ENCODE data around the gene SCAF11.

Gene SCAF11

DNA sequence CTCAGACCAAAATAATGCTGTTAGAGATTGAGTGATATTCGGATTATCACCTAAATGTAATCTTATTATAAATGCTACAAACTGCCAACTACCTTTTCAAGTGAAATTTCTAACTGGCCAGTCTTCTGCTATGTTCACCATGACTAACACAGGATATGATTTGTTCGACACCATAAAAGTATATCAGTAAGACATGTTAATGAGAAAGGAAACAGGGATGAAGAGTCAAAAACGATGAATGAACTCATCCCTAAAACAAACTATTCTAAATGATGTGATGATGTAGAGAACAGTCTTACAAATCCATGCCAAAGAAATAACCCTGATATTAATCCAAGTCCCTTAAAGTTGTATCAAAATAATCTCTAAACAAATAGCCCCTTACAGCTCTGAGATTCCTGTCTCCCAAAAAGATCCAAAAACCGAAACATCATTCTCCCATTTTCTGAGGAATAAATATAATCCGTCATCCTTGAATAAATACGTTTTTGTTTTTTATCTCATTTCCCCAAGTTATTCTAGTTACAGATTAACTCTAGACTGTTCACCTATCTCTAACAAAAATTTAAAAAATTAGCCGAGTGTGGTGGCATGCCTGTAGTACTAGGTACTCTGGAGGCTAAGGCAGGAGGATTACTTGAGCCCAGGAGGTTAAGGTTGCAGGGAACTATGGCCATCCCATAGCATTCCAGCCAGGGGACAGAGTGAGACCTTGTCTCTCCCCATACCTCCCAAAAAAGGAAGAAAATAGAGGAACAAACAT is 9.1 kb downstream of the SCAF11 start:
- no peak for DNase-seq

DNA sequence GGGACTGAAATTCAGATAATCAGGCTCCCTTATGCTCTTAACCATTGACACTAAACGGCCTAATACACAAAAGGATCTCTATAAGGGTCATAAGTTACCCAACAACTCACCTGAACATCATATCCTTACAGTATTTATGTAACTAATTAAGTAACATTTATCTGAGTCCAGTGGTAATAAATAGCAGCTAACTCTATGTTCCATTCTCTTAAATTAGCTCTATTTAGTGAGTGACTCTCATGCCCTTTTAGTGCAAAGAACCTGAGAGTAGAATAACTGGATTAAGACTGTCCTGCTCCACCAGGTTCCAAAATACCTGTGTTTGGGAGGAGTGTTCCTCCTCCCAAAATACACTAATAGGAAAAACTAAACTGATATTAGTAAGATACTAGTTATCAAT is 9.8 kb downstream of the SCAF11 start:
- DNase-seq, result no peak

- no peak for DNase-seq
Observed at GRCh38 chr12:45978108-45978507, 12.3 kb downstream of the SCAF11 start.

GRCh38 chr12:45977620-45978019 is 12.8 kb downstream of the SCAF11 start:
- DNase-seq, result no peak

DNA sequence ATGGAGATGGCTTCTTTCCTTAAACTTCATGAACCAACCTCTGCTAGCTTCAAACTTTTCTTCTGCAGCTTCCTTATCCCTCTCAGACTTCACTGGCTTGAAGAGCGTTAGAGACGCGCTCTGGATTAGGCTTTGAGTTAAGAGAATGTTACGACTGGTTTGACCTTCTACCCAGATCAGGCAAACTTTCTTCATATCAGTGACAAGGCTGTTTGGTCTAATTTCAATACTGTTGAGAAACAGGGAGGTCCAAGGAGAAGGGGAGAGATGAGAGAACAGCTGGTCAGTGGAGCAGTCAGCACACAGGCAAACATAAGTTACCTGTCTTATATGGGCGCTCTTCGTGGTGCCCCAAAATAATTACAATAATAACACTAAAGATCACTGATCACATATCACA is 14.9 kb downstream of the SCAF11 start:
- DNase-seq, result no peak

DNA sequence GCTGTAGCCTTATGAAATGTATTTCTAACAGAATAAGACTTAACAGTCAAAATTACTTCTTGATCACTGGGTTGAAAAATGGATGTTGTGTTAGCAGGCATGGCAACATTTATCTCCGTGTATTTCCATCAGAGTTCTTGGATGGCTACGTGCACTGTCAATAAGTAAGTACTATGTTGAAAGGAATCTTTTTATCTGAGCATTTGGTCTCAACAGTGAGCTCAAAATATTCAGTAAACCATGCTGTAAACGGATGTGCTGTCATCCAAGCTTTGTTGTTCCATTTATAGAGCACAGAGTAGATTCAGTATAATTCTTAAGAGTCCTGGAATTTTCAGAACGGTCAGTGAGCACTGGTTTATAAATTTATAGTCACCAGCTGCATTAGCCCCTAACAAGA is 15.5 kb downstream of the SCAF11 start:
- no peak for DNase-seq

DNA sequence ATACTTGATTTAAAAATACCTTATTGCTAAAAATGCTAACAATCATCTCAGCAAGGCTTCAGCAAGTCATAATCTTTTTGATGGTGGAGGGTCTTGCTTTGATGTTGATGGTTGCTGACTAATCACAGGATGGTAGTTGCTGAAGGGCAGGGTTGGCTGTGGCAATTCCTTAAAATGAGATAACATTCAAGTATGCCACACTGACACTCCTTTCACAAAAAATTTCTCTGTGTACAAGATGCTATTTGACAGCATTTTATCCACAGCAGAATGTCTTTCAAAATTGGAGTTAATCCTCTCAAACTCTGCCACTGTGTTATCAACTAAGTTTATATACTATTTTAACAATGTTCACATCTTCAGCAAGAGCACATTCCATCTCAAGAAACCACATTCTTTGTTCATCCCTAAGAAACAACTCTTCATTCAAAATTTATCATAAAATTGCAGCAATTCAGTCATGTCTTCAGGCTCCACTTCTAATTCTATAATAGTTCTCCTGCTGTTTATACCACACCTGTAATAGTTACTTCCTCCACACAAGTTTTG is 16.1 kb downstream of the SCAF11 start:
- DNase-seq, result no peak

DNA sequence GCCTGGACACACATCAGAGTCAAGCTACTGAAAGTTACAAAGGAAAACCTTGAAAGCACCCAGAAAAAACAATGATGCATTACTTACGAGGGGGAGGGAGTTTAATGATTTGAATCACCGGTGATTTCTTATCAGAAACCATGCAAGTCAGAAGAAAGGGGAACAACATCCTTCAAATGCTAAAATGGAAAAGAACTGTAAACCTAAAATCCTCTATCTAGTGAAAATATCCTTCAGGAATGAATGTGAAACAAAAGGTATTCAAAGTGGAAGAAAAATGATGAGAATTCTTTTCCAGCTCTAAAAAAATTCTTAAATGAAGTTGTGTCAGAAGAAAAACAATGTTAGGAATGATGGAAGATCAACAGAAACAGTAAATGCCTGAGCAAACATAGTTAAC is 16.8 kb downstream of the SCAF11 start:
- DNase-seq, result no peak

- no peak for DNase-seq
Observed at GRCh38 chr12:45970391-45970790, 20.0 kb downstream of the SCAF11 start.

GRCh38 chr12:45969084-45969483 is 21.3 kb downstream of the SCAF11 start:
- no peak for DNase-seq

DNA sequence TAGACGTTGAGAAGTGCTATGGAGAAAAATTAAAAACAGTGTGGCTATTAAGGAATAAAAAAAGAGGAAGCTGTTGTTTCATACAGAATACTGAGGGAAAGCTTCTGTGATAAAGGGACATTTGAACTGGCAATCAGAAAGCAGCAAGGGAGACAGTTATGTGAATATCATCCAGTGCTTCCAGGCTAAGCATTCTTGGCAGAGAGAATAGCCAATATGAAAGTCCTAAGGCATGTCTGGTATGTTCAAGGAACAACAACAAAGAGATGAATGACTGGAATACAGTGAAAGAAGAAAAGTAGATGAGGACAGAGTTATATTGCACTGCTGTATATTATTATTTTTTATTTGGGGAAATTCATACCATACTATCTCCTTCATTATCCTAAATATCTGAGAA is 23.9 kb downstream of the SCAF11 start:
- no peak for DNase-seq

DNA sequence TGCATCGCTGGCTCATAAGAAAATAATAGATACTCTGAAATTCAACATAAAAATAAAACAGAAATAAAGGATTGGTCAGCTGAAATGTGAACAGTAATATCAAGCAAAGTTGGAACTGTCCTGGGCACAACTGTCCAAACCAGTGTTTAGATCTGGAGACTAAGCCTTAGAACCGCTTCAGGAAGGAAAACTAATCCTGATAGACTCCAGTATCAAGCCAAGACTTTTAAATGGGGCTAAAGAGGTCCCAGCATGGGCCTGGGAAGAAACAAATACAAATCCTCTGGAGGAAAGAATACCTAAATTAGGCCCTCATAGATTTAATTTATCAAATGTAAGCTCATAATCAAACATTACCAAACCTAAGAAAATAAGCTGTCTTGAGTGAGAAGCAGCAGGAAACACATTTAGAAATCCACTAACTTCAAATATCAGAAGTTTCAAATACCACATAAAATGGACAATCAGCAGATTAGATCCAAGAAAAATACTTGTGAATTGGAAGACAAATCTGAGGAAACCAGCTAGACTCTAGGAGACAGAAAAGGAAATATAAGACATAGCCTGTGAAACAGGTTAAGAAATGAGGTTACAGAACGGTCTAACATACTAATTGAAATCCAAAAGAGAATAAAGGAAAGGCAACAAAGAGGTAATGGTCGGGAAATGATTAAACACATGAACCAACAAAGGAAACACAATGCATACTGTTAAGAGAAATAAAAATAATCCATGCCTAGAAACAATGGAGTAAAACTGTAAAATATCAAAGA is 27.6 kb downstream of the SCAF11 start:
- DNase-seq, result no peak

- no peak for DNase-seq
Observed at GRCh38 chr12:45959728-45960127, 30.6 kb downstream of the SCAF11 start.

DNA sequence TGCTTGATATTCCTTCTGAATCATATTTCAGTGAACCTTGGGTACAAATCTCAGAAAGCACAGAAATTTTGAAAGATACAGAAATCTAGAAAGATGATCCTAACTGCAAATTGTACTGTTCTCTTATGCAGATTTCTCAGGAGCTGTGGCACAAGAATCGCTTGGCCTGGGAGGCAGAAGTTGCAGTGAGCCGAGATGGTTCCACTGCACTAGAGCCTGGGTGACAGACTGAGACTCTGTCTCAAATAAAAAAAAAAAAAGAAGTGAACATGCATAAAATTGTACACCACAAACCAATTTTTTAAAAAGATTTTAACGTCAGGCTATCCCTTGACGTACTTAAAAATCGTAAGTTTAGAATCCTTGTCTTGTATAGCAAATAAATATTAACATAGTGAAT is 31.3 kb downstream of the SCAF11 start:
- no peak for DNase-seq

DNA sequence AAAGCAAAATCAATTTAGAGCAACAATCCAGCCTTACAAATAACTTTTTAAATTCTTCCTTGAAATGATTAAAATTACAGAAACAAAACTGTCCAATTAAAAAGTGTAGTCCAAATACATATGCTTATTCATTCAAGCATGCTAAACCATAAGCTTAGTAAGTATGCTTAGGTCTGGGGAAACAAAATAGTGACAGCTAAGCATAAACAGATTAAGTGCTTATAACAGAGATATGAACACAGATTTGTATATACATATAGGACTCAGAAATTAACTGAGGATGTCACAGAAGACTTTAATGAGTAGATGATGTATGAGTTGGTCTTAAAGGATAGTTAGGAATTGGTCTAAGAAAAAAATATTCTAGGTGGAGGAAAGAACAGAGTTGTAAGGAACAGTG is 41.8 kb downstream of the SCAF11 start:
- DNase-seq, result no peak

DNA sequence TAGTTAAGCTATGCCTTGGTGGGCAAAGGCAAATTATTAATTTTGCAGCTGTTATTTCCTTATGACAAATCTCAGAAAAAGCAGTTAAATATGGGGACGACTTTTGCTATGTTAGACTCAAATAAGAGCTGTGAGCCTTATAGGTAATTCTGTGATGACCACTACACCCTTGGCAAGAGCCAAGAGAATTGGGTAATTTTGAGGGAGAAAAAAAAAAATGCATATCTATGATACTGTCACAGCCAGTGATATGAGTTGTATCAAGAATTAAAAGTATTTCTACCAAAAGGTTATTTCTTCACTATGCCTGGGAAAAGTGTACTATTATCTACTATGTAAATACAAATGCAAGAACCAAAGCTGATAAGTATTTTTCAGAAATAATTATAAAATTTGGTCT is 43.9 kb downstream of the SCAF11 start:
- DNase-seq, result no peak

DNA sequence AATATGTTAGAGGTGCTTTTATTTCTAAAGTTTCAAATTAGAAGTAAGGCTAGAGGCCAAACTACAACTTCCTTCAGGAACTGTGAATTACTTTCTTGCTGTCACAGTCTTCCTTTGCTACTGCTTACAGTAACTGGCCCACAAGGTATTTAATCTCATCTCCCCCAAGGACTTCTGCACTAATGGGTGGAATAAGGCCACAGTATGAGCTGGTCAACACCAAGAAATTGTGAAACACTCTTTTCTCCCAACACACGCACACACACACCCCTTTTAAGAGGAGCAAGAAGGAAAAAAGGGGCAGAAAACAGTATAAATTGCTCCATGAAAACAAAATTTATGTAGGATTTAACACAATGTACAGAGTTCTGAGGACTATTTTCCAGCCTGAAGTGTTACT is 45.6 kb downstream of the SCAF11 start:
- DNase-seq, result no peak

DNA sequence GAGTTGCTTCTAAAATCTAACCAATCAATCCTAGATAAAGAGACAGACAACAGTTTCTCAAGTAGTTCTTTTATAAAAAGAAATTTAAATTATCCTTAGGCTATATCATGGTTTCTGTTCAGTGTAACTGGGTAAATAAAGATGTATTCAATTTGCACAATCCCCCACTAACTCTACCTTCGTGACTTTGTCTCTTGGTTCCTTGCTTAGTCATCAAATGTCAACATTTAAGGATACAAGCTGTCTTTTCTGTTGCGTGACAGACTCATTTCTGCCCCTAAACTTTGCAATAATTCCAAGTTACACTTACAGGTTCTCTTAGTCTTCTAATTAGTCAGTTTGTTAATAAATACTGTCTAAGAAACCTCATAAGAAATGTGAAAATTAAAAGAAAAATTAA is 50.6 kb downstream of the SCAF11 start:
- no peak for DNase-seq

DNA sequence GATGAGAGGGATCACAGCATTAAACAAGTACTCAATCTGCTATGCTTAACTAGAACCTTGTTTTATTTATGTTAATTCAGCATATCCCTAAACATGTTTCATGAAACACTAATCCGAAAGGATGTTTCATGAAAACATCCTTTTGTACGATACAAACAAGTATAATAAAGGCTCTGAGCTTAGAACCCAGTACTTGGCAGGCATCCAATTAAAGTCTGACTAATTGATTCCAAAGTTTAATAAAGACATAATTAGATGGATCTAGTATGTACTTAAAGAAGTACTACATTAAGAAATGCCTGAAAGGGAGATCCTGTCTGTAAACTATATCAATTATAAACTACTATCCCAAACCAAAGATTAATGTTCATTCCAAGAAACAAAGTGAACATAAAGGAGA is 51.8 kb downstream of the SCAF11 start:
- no peak for DNase-seq

GRCh38 chr12:45934956-45935355 is 55.4 kb downstream of the SCAF11 start:
- no peak for DNase-seq

- no peak for DNase-seq
Observed at GRCh38 chr12:45933504-45933903, 56.9 kb downstream of the SCAF11 start.

- no peak for DNase-seq
Observed at GRCh38 chr12:45930369-45930768, 60.0 kb downstream of the SCAF11 start.

DNA sequence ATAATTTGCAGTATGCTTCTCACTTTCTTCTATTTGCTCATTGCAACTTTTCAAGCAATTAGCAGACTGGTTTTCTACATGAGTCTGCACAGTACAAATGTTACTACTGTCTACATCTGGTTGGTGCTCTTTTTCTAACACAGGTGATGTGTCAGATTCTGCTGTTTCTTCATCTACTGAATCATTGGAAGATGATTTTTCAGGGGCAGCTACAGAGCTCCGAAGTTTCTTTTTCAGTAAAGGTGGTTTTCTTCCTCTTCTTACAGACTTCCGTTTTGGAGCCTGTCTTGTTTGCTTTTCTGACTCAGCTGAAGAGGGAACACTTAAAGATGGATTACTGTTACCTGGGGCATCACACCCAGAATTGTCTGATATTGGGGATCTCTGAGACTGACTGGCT is 62.1 kb downstream of the SCAF11 start:
- DNase-seq, result no peak

DNA sequence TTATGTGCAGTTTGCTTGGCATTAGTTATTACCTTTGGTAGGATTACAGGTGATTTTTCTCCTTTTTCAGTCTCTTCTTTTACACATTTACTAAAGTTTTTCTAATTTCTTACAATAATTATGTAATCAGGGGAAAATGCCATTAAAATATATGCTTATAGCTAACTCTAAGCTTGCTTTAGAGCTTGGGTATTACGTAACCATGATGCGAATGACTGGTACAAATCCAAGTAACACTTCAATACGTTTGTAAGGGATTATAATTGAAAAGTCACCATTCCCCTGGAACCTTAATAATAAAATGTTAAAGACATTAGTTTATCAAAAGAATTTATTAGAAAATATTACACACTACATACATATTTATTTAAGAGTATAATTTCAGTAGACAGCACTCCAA is 71.6 kb downstream of the SCAF11 start:
- no peak for DNase-seq

Data from effector CD8-positive, alpha-beta T cell (primary cell).